ENCODE measurements around the gene ABCF3. TPM values are rescaled to one million over a fixed set of nuclear protein-coding genes. Genes with fewer than 3 reads are reported as not detected.

ABCF3 gene
- total and polyA plus RNA-seq, 8 donors = 57.6 to 75.2 (median 67.8) TPM

DNA sequence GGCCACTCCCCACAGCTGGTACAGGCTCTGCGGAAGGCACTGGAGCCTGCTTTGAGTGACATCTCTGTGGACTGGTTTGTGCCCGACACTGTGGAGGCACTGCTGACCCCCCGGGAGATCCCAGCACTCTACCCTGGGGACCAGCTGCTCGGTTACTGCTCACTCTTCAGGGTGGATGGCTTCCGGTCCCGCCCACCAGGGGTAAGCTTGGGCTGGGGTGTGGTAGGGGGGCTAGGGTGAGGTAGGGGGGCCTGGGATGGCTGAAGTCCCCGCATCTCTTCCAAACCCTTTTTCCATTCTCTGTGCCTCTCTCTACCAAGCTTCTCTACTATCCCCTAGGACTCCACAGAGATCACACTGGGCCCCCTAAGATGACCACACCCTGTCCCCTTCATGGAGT lies 51.2 kb downstream of the ABCF3 start:
- H3K36me3 ChIP-seq = peaks cover 0 to 5% of the 10 kb centered on the region in 2 donors
- no peaks in the 10 kb centered on the region for H3K9me3 ChIP-seq
- no peak overlapping the region for H3K27ac ChIP-seq
- ATAC-seq = no peak
- H3K27me3 ChIP-seq = peaks cover 2 to 44% of the 10 kb centered on the region in 2 donors
- TF ChIP-seq, protein P1, sequence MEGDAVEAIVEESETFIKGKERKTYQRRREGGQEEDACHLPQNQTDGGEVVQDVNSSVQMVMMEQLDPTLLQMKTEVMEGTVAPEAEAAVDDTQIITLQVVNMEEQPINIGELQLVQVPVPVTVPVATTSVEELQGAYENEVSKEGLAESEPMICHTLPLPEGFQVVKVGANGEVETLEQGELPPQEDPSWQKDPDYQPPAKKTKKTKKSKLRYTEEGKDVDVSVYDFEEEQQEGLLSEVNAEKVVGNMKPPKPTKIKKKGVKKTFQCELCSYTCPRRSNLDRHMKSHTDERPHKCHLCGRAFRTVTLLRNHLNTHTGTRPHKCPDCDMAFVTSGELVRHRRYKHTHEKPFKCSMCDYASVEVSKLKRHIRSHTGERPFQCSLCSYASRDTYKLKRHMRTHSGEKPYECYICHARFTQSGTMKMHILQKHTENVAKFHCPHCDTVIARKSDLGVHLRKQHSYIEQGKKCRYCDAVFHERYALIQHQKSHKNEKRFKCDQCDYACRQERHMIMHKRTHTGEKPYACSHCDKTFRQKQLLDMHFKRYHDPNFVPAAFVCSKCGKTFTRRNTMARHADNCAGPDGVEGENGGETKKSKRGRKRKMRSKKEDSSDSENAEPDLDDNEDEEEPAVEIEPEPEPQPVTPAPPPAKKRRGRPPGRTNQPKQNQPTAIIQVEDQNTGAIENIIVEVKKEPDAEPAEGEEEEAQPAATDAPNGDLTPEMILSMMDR (IDR thresholded peaks at IDR 0.05) = no peak
- DNase-seq = no peak
- H3K4me1 ChIP-seq = peaks cover 0 to 5% of the 10 kb centered on the region in 2 donors
- intact Hi-C loops (cut with DNase I) = loop anchor here in 1 of 2 donors (10.0 kb wide), 1 partner anchor 92 kb away; no protein-coding TSS in a partner anchor
- no peak overlapping the region for H3K4me3 ChIP-seq

DNA sequence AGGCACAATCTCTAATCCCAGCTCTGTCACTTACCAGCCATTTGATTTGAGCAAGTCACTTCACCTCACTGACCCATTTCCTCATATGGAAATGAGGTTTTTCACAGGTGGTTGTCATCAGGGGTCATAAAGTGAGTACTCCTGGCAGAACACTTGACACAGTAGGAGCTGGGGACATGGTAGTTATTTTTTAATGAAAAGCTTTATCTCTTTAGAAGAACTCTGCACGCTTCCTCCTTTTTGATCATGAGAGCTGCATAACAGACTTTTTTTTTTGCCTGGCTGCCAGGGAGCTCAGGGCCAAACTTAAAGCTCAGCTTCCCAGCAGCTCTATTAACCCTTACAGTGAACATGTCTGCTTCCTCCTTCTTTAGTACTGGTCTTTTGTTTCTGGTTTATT lies 51.8 kb downstream of the ABCF3 start:
- intact Hi-C loops (cut with DNase I) = loop anchor here in 1 of 2 donors (10.0 kb wide), 1 partner anchor 93 kb away; no protein-coding TSS in a partner anchor

DNA sequence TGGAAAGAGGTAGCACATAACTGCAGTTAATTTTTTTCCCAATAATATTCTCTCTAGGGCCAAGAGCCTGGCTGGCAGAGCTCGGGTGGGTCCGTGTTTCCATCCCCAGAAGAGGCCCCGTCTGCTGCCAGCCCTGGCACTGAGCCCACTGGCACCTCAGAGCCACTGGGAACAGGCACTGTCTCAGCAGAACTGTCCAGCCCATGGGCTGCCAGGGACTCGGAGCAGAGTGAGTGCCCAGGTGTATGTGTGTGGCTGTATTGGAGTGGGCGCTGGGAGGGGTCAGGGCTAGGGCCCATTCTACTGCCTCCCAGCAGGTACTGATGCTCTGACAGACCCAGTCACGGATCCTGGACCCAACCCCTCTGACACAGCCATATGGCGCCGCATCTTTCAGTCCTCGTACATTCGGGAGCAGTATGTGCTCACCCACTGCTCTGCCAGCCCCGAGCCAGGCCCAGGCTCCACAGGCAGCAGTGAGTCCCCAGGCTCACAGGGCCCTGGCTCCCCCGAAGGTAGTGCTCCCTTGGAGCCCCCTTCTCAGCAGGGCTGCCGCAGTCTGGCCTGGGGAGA lies 52.3 kb downstream of the ABCF3 start:
- H3K4me1 ChIP-seq = peaks cover 0 to 7% of the 10 kb centered on the region in 2 donors
- no peak for ATAC-seq
- H3K9me3 ChIP-seq = no peaks in the 10 kb centered on the region
- TF ChIP-seq, protein P1 (IDR thresholded peaks at IDR 0.05) = no peak
- H3K27ac ChIP-seq = no peak overlapping the region
- H3K36me3 ChIP-seq = peaks cover 0 to 16% of the 10 kb centered on the region in 2 donors
- DNase-seq = no peak
- H3K27me3 ChIP-seq = peaks cover 0 to 33% of the 10 kb centered on the region in 2 donors
- intact Hi-C loops (cut with DNase I) = loop anchor here in 1 of 2 donors (10.0 kb wide), 1 partner anchor 94 kb away; no protein-coding TSS in a partner anchor
- no peak overlapping the region for H3K4me3 ChIP-seq

More for the DNA sequence above, 51.8 kb downstream of the ABCF3 start:
- TF ChIP-seq, protein P1 (IDR thresholded peaks at IDR 0.05) = no peak
- H3K9me3 ChIP-seq = no peaks in the 10 kb centered on the region
- ATAC-seq (no peak), DNase-seq (no peak)
- peaks cover 0 to 11% of the 10 kb centered on the region in 2 donors for H3K36me3 ChIP-seq
- no peak overlapping the region for H3K4me3 ChIP-seq
- peaks cover 0 to 38% of the 10 kb centered on the region in 2 donors for H3K27me3 ChIP-seq
- H3K4me1 ChIP-seq = peaks cover 0 to 7% of the 10 kb centered on the region in 2 donors
- no peak overlapping the region for H3K27ac ChIP-seq

DNA sequence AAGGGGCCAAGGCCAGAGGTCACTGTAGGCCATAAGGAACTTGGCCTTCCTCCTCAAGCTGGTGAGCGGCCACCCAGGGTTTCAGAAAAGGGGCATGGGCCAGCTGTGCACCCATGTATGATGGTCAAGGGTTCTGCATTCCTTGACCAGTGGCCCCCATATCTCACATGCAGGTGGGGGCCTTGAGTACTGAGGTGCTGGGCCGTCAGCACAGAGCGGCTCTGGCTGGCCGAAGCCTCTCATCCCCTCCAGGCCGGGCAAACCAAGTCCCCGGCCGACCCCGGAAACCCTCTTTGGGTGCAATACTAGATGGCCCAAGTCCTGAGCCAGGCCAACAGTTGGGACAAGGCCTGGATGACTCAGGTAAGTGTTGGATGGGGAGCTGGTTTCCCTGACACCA lies 53.2 kb downstream of the ABCF3 start:
- Histone ChIP-seq H3K9me3 (no peaks in the 10 kb centered on the region), H3K36me3 (peaks cover 0 to 25% of the 10 kb centered on the region in 2 donors), H3K27me3 (peaks cover 0 to 24% of the 10 kb centered on the region in 2 donors), H3K4me3 (no peak overlapping the region), H3K4me1 (peaks cover 0 to 7% of the 10 kb centered on the region in 2 donors), H3K27ac (no peak overlapping the region)
- ATAC-seq (no peak), DNase-seq (no peak)
- TF ChIP-seq, protein P1 (IDR thresholded peaks at IDR 0.05) = no peak
- intact Hi-C loops (cut with DNase I) = loop anchor here in 1 of 2 donors (10.0 kb wide), 1 partner anchor 94 kb away; no protein-coding TSS in a partner anchor

DNA sequence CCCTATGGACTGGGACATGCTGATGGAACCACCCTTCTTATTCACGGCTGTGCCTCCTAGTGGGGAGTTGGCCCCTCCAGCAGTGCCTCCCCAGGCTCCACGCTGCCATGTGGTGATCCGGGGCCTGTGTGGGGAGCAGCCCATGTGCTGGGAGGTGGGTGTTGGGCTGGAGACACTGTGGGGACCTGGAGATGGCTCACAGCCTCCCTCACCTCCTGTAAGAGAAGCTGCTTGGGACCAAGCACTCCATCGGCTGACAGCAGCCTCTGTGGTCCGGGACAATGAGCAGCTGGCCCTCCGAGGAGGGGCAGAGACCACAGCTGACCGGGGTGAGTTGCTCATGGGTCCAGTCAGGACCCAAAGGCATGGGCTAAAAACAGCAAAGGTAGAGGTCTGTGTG lies 53.7 kb downstream of the ABCF3 start:
- intact Hi-C loops (cut with DNase I) = loop anchor here in 1 of 2 donors (10.0 kb wide), 1 partner anchor 95 kb away; no protein-coding TSS in a partner anchor
- Histone ChIP-seq H3K4me3 (no peak overlapping the region), H3K9me3 (no peaks in the 10 kb centered on the region), H3K27me3 (peaks cover 0 to 19% of the 10 kb centered on the region in 2 donors), H3K4me1 (peaks cover 0 to 7% of the 10 kb centered on the region in 2 donors), H3K27ac (no peak overlapping the region), H3K36me3 (peaks cover 0 to 30% of the 10 kb centered on the region in 2 donors)
- TF ChIP-seq, protein P1 (IDR thresholded peaks at IDR 0.05) = no peak
- DNase-seq (no peak), ATAC-seq (no peak)
